ENCODE measurements around the gene DLL4.

DLL4 gene

GRCh38 chr15:40906091-40906990 lies 22.8 kb upstream of the DLL4 start:
- peak; percentile 39; the same call in 1 of the 2 replicates for TF ChIP-seq MAX (IDR thresholded peaks at IDR 0.05; ENCODE audit: low read depth, low read length)
- TF ChIP-seq, protein P1, sequence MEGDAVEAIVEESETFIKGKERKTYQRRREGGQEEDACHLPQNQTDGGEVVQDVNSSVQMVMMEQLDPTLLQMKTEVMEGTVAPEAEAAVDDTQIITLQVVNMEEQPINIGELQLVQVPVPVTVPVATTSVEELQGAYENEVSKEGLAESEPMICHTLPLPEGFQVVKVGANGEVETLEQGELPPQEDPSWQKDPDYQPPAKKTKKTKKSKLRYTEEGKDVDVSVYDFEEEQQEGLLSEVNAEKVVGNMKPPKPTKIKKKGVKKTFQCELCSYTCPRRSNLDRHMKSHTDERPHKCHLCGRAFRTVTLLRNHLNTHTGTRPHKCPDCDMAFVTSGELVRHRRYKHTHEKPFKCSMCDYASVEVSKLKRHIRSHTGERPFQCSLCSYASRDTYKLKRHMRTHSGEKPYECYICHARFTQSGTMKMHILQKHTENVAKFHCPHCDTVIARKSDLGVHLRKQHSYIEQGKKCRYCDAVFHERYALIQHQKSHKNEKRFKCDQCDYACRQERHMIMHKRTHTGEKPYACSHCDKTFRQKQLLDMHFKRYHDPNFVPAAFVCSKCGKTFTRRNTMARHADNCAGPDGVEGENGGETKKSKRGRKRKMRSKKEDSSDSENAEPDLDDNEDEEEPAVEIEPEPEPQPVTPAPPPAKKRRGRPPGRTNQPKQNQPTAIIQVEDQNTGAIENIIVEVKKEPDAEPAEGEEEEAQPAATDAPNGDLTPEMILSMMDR (IDR thresholded peaks at IDR 0.05; ENCODE audit: low read depth, low read length), result peak; percentile 76
- TF ChIP-seq POLR2A (IDR thresholded peaks at IDR 0.05; ENCODE audit: extremely low read depth, insufficient read length), result no peak
- 0 out of 2 replicates have a peak, but pooled peaks have one; percentile 25 for TF ChIP-seq MYC (IDR thresholded peaks at IDR 0.05; ENCODE audit: low read depth, low read length)
- DNase-seq (ENCODE audit: low read depth), result peak; percentile 85
- H3K4me3 ChIP-seq (ENCODE audit: low read depth, low read length), result no peak overlapping the region

GRCh38 chr15:40906991-40907802 lies 21.9 kb upstream of the DLL4 start:
- no peak overlapping the region for H3K4me3 ChIP-seq (ENCODE audit: low read depth, low read length)
- DNase-seq (ENCODE audit: low read depth), result no peak
- TF ChIP-seq, protein P1 (IDR thresholded peaks at IDR 0.05; ENCODE audit: low read depth, low read length), result no peak
- TF ChIP-seq MAX (IDR thresholded peaks at IDR 0.05; ENCODE audit: low read depth, low read length) (no peak), MYC (IDR thresholded peaks at IDR 0.05; ENCODE audit: low read depth, low read length) (no peak), POLR2A (IDR thresholded peaks at IDR 0.05; ENCODE audit: extremely low read depth, insufficient read length) (no peak)

- TF ChIP-seq MAX (IDR thresholded peaks at IDR 0.05; ENCODE audit: low read depth, low read length) (no peak), POLR2A (IDR thresholded peaks at IDR 0.05; ENCODE audit: extremely low read depth, insufficient read length) (no peak), MYC (IDR thresholded peaks at IDR 0.05; ENCODE audit: low read depth, low read length) (no peak)
- TF ChIP-seq, protein P1 (IDR thresholded peaks at IDR 0.05; ENCODE audit: low read depth, low read length), result no peak
- no peak for DNase-seq (ENCODE audit: low read depth)
- no peak overlapping the region for H3K4me3 ChIP-seq (ENCODE audit: low read depth, low read length)
These were observed 21.0 kb upstream of the DLL4 start for GRCh38 chr15:40908095-40908494.

DNA sequence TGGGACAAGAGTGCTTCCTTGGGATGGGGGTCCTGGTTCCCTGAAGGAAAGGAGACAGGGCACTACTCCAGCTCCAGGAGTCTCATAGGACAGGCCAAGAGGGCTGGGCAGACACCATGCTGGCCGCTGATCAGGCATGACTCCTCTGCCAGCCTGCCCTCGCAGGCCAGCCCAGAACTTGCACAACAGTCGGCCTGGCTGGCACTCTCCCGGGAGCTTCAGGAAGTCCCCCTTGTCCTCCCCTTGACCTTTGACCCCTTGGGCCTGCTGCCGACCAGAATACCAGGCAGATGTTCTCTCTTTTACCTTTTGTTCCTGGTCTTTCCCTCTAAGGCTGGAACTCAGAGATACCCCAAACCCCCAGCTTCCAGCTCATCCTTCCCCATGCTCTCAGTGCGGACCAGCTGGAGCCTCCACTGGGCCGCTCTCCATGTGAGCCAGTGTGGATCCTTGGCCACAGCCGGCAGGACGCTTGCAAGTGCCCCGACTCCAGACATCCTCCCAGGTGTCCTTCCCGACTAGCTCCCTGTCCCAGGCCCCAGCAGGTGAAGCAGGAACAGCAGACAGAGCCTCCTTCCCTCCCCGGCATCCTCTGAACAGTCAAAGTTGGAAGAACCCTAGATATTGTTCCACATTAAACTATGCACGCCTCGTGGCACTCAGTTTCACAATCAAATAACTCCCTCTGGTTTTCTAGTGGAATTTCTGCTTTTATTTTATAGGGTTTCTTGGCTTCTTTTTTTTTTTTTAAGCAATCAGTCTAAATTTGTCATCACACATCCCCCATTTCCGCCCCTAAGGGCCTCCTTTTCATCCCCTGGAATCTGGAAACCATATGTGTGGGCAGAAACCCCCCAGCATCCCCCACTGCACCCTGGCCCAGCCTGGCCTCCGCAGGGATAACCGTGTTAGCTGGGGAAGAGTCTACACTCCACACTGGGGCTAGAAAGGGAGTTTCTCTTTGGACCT lies 19.2 kb upstream of the DLL4 start:
- peak; percentile 80 for DNase-seq (ENCODE audit: low read depth)
- TF ChIP-seq POLR2A (IDR thresholded peaks at IDR 0.05; ENCODE audit: extremely low read depth, insufficient read length) (no peak), MYC (IDR thresholded peaks at IDR 0.05; ENCODE audit: low read depth, low read length) (peak; percentile 69; the same call in 1 of the 2 replicates), MAX (IDR thresholded peaks at IDR 0.05; ENCODE audit: low read depth, low read length) (peak; percentile 53)
- no peak overlapping the region for H3K4me3 ChIP-seq (ENCODE audit: low read depth, low read length)

DNA sequence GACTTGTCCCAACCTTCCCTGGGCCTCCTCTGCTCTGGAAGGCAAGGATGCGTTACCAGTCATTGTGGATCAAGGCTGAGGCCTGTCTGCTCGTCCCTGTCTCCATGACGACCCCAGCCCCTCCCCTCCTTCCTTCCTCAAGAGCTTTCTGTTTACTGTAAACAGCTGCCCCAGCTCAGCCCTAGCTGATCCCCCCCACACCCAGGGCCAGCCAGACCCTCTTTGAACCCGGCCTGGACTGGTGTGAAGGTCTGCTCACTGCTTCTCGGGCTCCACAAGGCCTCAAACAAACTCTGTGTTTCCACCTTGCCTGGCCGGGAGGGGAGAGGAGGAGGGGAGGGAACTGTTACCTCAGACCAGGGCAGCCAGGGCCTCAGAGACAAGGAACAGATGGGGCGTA lies 18.0 kb upstream of the DLL4 start:
- no peak for TF ChIP-seq MYC (IDR thresholded peaks at IDR 0.05; ENCODE audit: low read depth, low read length)
- no peak overlapping the region for H3K4me3 ChIP-seq (ENCODE audit: low read depth, low read length)
- peak; percentile 51 for DNase-seq (ENCODE audit: low read depth)

- TF ChIP-seq, protein P1 (IDR thresholded peaks at IDR 0.05; ENCODE audit: low read depth, low read length), result no peak
- DNase-seq (ENCODE audit: low read depth), result no peak
- no peak overlapping the region for H3K4me3 ChIP-seq (ENCODE audit: low read depth, low read length)
These were observed 17.4 kb upstream of the DLL4 start for GRCh38 chr15:40911693-40912092.
